Retinal pigment epithelial cell (primary cell): Measurements from ENCODE around the gene ERBIN.
"Not testable (repeated sequence)": the region's sequence is repeated elsewhere in the genome, so short reads cannot be mapped to it uniquely, and the experiment has no call there.

ENCODE experiments used
- DNase-seq: peaks from one replicate; pipeline ENCODE4 v3.0.0-alpha.2; 2010; ENCODE audit warnings: low read depth
- H3K4me3 ChIP-seq: 2 replicates; pipeline ENCODE4 v1.5.1; 2011; ENCODE audit warnings: mild to moderate bottlenecking, low read length, control low read depth, moderate library complexity
- CTCF ChIP-seq: conservative IDR thresholded peaks from 2 replicates; pipeline ENCODE4 v1.5.1; 2011; ENCODE audit warnings: low read depth, low read length, control low read depth, inconsistent platforms

The ERBIN gene

GRCh38 chr5:66013906-66014305 lies 87.5 kb downstream of the ERBIN start:
- no peak overlapping the region for H3K4me3 ChIP-seq
- DNase-seq = no peak
- TF ChIP-seq CTCF = no peak

GRCh38 chr5:66015196-66015960 lies 89.0 kb downstream of the ERBIN start:
- TF ChIP-seq CTCF = no peak
- H3K4me3 ChIP-seq = no peak overlapping the region
- no peak for DNase-seq

DNA sequence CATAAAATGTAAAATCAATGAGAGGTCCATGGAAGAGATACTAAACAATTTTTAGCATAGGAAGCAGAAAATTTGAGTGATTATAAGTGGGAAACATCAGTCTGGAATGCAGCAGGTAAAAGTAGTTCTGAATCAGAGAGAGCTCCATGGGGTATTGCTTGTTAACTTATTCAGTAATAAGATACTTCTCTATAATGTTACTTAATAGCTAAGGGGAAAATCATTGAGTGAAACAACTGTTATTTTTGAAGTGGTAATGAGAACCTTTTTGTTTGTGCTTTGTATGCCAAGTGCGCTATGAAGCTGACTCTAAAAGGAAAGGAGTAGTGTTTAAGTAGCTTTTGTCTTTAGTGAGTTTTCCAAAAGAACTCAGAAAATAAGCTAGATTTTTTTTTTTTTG lies 95.2 kb downstream of the ERBIN start:
- no peak for TF ChIP-seq CTCF
- no peak overlapping the region for H3K4me3 ChIP-seq
- DNase-seq = no peak

DNA sequence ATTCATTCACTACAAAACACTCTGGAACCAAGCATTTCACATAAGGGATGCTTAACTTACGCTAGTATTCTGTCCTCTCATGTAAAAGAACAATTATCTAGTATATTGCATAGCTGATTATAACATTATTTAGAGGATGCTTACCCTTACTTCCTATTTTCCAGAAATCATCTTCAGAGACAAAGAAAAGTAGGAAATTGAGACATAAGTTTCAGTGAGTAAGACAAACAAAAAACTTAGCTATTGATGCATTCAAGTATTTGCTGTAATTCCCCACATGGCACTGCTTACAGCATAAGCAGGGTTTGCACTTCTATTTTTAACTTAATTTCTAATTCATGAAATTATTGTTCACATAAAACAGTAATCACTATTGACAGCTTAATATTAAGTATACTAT lies 112.9 kb downstream of the ERBIN start:
- TF ChIP-seq CTCF = no peak
- no peak for DNase-seq

GRCh38 chr5:66039701-66040100 lies 113.3 kb downstream of the ERBIN start:
- DNase-seq = no peak
- TF ChIP-seq CTCF = no peak
- H3K4me3 ChIP-seq = no peak overlapping the region

More for the DNA sequence above, 112.9 kb downstream of the ERBIN start:
- H3K4me3 ChIP-seq = no peak overlapping the region

- DNase-seq = no peak
- TF ChIP-seq CTCF = no peak
- H3K4me3 ChIP-seq = no peak overlapping the region
Observed at GRCh38 chr5:66041627-66042026, 115.3 kb downstream of the ERBIN start.

- no peak for TF ChIP-seq CTCF
- DNase-seq = no peak
- no peak overlapping the region for H3K4me3 ChIP-seq
Observed at GRCh38 chr5:66057239-66057638, 130.9 kb downstream of the ERBIN start.

DNA sequence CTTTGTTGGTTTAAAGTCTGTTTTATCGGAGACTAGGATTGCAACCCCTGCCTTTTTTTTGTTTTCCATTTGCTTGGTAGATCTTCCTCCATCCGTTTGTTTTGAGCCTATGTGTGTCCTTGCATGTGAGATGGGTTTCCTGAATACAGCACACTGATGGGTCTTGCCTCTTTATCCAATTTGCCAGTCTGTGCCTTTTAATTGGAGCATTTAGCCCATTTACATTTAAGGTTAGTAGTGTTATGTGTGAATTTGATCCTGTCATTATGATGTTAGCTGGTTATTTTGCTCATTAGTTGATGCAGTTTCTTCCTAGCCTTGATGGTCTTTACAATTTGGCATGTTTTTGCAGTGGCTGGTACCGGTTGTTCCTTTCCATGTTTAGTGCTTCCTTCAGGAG lies 134.9 kb downstream of the ERBIN start:
- H3K4me3 ChIP-seq, DNase-seq: not testable (repeated sequence)

DNA sequence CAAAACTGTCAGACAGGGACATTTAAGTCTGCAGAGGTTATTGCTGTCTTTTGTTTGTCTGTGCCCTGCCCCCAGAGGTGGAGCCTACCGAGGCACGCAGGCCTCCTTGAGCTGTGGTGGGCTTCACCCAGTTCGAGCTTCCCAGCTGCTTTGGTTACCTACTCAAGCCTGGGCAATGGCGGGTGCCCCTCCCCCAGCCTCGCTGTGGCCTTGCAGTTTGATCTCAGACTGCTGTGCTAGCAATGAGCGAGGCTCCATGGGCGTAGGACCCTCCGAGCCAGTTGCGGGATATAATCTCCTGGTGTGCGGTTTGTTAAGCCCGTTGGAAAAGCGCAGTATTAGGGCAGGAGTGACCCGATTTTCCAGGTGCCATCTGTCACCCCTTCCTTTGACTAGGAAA lies 136.7 kb downstream of the ERBIN start:
- not testable (repeated sequence) for DNase-seq, H3K4me3 ChIP-seq
